ENCODE measurements around the gene PPFIA1.

- TF ChIP-seq CTCF (conservative IDR thresholded peaks at IDR 0.05; ENCODE audit: low read length) = no peak
- no peak for TF ChIP-seq EZH2phosphoT487 (IDR thresholded peaks at IDR 0.05; ENCODE audit: borderline replicate concordance, low read depth, low read length)
Measured at GRCh38 chr11:70348191-70348590, 77.7 kb downstream of the PPFIA1 start.
